ENCODE measurements around the gene PROP1.
"Not testable (repeated sequence)": the region's sequence is repeated elsewhere in the genome, so short reads cannot be mapped to it uniquely, and the experiment has no call there.

DNA sequence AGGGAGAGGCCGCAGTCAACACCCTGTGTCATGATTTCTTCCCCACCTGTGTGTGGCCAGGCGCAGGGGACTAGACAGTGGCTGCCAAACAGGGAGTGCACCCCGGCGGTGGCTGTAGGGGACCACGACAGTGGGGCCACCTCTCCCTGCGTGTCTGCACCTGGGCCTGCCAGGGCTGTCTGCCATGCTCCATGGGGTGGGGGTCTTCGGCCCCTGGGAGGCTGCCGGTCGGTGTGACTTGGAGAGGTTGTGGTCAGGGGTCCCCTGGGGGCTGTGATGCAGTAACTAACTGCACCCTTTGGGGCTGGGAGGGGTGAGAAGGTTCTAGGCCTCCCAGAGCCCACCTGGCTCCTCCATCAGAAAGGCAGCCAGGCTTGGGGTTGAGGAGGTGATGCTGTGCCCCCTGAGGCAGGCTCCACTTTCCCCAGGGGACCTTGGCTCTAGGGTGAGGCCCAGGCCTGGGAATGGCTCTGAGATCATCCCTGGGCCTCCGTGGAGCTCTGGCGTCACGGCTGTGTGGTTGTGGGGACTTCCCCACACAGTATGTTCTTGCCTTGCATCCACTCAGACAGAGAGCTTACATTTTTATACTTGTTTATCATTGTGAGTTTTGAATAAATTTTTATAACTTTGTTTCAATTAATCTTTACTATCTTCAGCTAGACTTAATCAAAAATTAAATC is 50.3 kb downstream of the PROP1 start:
- TF ChIP-seq, protein P1, sequence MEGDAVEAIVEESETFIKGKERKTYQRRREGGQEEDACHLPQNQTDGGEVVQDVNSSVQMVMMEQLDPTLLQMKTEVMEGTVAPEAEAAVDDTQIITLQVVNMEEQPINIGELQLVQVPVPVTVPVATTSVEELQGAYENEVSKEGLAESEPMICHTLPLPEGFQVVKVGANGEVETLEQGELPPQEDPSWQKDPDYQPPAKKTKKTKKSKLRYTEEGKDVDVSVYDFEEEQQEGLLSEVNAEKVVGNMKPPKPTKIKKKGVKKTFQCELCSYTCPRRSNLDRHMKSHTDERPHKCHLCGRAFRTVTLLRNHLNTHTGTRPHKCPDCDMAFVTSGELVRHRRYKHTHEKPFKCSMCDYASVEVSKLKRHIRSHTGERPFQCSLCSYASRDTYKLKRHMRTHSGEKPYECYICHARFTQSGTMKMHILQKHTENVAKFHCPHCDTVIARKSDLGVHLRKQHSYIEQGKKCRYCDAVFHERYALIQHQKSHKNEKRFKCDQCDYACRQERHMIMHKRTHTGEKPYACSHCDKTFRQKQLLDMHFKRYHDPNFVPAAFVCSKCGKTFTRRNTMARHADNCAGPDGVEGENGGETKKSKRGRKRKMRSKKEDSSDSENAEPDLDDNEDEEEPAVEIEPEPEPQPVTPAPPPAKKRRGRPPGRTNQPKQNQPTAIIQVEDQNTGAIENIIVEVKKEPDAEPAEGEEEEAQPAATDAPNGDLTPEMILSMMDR (IDR thresholded peaks at IDR 0.05), result not testable (repeated sequence)
- not testable (repeated sequence) for TF ChIP-seq POLR2AphosphoS5, POLR2A (IDR thresholded peaks at IDR 0.05)
